ENCODE results near the gene BAZ2A.
"Not testable (repeated sequence)": the region's sequence is repeated elsewhere in the genome, so short reads cannot be mapped to it uniquely, and the experiment has no call there.

Gene BAZ2A

GRCh38 chr12:56591961-56592360, 38.2 kb downstream of the BAZ2A start:
- DNase-seq, result no peak

DNA sequence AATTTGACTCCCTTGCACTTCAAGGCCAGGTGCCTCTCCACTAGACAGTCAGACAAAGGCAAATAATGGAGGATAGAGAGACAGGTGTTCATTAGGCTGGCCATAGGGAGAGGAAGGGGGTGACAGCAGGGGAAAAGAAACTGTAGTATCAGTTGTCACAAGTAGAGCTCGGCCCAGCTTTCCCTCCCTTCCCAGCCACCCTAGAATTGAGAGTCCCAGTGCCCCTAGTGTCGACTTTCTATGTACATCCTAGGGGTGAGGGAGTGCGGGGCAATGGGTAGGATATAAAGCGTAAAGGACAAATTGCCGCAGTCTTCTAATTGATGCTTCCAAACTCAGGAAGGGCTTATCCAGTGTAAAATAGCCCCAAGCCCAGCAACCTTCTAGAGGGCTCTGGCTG, 39.0 kb downstream of the BAZ2A start:
- DNase-seq, result no peak

GRCh38 chr12:56590237-56590830, 39.8 kb downstream of the BAZ2A start:
- DNase-seq, result peak; percentile 40

- no peak for DNase-seq
Observed at GRCh38 chr12:56589783-56590182, 40.3 kb downstream of the BAZ2A start.

DNA sequence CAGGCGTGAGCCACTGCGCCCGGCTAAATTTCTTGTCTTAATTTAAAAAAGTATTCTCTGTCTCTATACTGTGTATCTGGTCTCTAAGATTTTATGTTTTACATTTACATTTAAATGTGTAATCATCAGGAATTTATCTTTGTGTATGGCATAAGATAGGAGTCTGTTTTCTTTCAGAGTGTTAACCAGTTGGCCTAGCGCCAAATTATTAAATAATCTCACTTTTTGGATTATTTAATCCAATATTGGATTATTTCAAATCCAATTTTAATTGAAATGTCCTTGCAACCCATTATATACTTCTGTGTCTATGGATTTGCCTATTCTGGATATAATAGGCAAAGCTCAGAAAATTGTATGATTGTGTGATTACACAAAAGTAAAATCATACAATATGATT, 45.0 kb downstream of the BAZ2A start:
- no peak for DNase-seq

DNA sequence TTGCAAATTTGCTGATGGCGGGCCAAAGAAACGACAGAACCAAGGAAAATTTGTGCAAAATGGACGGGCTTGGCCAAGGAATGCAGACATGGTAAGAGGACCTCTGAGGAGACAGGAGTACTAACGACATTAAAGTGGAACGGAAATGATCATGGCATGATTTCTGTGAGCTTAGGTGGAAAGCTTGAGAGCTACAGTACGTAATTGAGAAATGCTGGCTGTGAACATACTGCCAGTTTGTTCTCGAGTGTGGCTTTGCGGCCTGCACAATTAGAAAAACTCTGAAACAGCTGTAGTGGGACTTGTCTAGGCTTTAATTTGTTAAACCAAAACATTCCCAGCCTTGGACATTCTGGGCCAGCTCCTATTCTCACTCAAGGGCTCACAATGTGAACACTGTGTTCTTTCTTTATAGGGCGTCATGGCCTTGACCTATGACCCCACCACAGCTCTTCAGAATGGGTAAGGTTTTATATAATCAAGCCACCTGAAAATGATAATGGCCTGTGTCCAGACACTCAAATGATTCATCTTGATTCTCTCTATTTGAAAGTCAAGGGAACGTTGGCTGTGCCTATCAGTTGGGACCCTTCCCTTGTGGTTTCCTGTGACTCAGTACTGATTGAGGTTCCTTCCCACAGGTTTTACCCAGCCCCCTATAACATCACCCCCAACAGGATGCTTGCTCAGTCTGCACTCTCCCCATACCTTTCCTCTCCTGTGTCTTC, 48.5 kb downstream of the BAZ2A start:
- peak; percentile 76 for DNase-seq

GRCh38 chr12:56578983-56579546, 51.1 kb downstream of the BAZ2A start:
- DNase-seq, result no peak

DNA sequence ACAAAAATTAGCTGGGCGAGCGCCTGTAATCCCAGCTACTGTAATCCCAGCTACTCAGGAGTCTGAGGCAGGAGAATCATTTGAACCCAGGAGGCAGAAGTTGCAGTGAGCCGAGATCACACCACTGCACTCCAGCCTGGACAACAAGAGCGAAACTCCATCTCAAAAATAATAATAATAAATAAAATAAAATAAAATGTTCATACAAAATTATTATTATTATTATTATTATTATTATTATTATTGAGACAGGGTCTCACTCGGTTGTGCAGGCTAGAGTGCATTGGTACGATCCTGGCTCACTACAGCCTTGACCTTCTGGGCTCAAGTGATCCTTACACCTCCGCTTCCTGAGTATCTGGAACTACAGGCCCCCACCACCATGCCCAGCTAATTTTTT, 52.9 kb downstream of the BAZ2A start:
- not testable (repeated sequence) for DNase-seq

GRCh38 chr12:56574210-56574609, 55.9 kb downstream of the BAZ2A start:
- no peak for DNase-seq

DNA sequence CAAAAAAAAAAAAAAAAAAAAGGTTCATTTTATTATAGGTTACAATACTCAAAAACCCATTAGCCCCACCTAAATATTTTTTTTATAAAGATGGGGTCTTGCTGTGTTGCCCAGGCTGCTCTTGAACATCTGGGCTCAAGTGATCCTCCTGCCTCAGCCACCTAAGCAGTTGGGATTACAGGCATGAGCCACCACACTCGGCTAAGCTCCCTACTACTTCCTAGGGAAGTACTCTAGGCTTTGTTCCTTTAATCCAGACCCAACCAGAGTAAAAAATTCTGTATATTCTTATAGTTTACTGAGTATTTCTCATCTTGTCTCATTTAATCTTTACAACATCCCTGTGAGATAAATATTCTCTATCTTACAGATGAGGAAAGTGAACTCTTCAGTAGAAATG, 57.8 kb downstream of the BAZ2A start:
- no peak for DNase-seq

GRCh38 chr12:56571121-56571520, 59.0 kb downstream of the BAZ2A start:
- DNase-seq, result no peak

DNA sequence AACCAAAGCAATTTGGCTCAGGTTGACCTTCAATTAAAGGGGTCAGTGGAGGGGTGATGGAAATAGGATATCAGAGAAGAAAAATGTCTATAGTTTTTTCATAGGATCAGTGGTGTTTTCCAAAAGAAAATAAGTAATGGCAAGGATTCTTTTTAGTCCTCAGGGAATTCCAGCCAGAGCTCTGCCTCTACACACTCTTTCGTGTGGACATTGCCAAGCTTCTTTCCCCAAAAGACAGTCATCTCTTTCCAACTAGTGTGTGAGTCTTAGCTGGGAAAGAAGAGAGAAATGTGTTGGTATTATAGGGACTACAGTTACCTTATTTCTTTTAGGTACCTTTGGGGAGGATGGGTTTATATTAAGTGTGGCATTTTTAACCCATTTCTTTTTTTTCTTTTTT, 62.0 kb downstream of the BAZ2A start:
- no peak for DNase-seq

DNA sequence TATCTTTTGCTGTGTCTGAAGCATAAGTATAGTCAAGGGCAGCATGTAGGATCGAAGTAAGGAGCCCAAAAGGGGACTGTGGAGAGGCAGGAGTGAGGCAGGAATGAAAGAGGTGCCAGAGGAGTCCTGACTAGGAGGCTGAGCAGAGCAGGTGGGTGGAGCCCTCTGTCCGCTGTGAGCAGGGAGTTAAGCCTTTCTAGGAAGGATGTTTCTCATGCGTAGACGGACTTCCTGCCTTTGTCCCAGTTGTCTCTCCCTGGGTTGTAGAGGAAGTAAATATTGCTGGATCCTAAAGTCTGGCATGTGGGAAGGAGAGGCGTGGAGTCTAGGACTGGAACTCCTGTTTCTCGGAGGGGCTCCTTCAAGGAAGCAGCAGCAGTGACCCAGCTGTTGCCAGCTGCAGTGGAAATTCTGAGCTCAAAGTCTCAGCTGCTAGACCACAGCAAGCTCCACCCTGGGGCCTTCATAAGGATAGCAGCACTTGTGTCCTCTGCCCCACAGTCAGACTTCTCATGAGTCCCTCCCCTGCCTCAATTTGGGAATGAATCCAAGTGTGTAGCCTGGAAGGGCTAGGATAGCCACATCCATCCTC, 64.5 kb downstream of the BAZ2A start:
- DNase-seq, result peak; percentile 27

- DNase-seq, result peak; percentile 10
Observed at GRCh38 chr12:56551070-56551469, 79.1 kb downstream of the BAZ2A start.

DNA sequence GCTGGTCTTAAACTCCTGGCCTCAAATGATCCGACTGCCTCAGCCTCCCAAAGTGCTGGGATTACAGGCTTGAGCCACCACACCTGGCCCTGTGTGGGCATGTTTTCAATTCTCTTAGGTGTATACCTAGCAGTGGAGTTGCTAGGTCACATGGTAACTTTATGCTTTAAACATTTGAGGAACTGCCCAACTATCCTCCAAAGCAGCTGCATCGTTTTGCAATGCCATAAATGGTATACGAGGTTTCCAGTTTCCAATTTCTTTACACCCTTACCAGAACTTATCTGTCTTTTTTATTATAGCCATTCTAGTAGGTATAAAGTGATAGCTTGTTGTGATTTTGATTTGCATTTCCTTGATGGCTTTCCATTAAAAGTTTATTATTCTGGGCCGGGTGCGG, 83.4 kb downstream of the BAZ2A start:
- no peak for DNase-seq

Data from activated CD4-positive, alpha-beta T cell treated with anti-CD3 and anti-CD28 coated beads, Interleukin-2, Interleukin-6, amounts not matched to agents 100 ng/mL and 50 ng/mL, durations not matched to agents 16 hours and 8 hours (primary cell).